Measurements from ENCODE around the gene NLRP12.
"Not testable (repeated sequence)": the region's sequence is repeated elsewhere in the genome, so short reads cannot be mapped to it uniquely, and the experiment has no call there.

NLRP12 gene

GRCh38 chr19:53828531-53828930, 4.4 kb upstream of the NLRP12 start:
- no peak for DNase-seq

GRCh38 chr19:53826876-53827275, 2.8 kb upstream of the NLRP12 start:
- DNase-seq = no peak

- no peak for DNase-seq
Measured at GRCh38 chr19:53823380-53824120, 564 bp downstream of the NLRP12 start.

DNA sequence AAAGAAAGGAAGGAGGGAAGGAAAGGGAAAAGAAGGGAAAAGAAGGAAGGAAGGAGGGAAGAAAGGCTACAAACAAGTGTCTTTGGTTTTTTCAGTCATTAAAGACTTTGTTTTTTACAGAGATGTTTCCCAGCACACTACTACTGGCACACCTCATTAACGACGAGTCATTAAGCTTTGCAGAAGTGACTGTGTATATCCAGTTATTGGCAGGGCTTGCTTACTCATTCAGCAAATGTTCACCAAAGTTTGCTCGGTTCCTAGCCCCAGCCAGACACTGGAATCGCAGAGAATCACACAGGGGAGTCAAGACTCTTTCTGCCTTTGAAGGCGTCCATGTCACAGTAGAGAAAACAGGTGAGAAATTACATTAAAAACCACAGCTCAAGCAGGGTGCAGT, 4.3 kb downstream of the NLRP12 start:
- no peak for DNase-seq

GRCh38 chr19:53818756-53819155, 5.4 kb downstream of the NLRP12 start:
- DNase-seq = no peak

DNA sequence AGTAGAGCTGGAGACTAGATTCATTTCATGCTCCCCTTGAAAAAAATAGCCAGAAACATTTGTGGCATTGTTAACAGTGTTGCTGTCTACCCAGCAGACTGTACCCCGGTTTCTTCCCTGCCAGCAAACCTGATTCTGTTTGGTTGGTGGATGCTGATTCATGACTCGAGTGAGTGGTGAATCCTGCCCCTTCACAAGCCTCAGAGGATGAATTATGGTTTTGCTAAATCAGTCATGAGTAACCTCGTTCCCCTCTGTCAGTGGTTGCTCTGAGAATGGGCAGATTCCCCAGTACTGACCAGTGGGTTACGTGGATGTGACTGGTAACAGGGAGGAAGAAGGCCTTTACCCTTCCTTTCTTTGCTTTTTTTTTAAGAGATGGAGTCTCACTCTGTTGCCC, 10.1 kb downstream of the NLRP12 start:
- no peak for DNase-seq

- DNase-seq = no peak
Measured at GRCh38 chr19:53812335-53812734, 11.8 kb downstream of the NLRP12 start.

- no peak for DNase-seq
Measured at GRCh38 chr19:53810891-53811290, 13.2 kb downstream of the NLRP12 start.

GRCh38 chr19:53810187-53810546, 13.9 kb downstream of the NLRP12 start:
- no peak for DNase-seq

DNA sequence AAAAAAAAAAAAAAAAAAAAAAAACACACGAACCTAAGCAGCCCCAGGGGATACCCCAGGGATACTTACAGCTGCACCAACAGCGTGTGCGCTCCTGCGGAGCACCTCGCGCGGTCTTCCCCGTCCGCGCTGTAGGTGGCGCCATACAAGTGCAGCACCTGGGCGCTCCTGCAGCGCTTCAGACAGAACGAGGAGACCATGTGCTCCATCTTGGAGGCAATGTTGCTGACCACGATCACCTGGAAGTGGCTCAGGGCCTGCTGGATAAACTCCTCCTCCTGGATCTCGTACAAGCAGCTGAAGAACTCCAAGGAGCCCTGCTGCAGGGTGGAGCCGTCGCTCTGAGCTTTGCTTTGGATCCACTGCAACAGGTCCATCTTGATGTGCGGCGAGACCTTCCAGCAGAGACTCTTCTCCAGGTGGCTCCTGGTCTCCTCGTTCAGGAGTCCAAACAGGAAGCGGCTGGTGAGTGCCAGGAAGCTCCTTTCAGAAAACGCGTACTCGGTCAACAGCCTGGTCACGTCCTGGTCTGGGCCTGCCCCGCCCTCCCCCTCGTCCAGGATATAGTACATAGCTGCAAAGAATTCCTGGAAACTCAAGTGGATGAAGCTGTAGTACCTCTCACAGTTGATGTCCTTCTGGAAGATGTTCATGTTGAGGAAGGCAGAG, 14.5 kb downstream of the NLRP12 start:
- no peak for DNase-seq

DNA sequence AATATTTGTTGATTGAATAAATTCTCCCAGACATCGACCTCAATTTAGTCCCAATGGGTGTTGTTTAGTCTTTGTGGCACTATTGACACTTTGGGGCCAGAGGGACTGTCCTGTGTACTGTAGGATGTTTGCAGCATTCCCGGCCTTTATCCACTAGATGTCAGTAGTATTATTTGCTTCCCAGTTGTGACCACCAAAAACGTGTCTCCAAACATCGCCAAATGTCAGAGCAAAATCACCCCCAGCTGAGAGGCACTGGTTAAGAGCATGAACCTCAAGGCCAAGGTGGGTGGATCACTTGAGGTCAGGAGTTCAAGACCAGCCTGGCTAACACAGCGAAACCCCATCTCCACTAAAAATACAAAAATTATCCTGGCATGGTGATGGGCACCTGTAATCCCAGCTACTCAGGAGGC, 15.4 kb downstream of the NLRP12 start:
- DNase-seq = no peak

GRCh38 chr19:53801257-53801656, 22.9 kb downstream of the NLRP12 start:
- DNase-seq = no peak

DNA sequence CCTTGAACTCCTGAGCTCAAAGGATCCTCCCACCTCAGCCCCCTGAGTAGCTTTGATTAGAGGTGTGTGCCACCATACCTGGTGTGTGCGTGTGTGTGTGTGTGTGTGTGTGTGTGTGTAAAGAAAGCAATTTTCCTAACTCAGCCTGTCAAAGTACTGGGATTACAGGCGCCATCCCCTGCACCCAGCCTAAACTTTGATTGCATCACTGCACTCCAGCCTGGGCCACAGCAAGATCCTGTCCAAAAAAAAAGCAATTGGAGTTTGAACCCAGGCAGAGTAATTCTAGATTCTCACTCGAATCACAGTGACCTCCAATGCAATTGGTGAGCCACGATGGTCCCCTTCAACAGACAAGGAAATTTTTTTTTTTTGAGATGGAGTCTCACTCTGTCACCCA, 29.1 kb downstream of the NLRP12 start:
- no peak for DNase-seq

- DNase-seq = peak; percentile 25
Measured at GRCh38 chr19:53792721-53793433, 31.2 kb downstream of the NLRP12 start.

DNA sequence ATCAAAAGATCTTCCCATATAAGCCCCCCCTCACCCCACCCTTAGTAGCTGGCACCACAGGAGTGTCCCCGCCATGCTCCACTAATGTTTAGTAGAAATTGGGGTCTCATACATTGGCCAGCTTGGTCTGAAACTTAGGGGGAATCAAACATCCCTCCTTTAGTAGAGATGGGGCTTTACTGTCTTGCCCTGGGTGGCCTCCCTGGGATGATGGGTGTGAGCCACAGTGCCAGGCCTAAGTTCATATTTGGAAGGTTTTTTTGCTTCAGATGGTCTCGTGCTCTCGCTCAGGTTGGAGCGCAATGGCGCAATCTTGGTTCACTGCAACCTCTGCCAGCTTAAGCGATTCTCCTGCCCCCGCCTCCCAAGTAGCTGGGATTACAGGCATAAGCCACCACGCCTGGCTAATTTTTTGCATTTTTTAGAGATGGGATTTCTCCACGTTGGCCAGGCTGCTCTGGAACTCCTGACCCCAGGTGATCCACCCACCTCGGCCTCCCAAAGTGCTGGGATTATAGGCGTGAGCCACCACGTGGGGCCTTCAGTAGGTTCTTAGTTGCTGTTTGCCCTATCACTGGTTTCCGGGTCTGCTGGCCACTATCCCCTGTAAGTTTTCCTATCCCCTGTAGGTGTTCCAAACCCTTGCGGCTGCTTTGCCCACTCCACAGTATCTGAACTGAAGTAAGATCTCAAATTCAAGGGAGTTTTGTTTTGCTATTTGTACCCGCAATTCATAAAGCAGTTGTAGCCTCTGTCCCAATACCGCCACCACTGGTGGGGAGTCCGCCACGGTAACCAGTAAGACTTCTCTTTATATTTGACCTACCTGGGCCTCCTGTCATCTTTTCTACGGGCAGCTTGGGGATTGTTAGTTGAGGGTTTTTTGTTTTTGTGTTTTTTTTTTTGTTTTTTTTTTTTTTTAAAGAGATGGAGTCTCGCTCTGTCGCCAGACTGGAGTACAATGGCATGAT, 34.1 kb downstream of the NLRP12 start:
- DNase-seq = no peak

GRCh38 chr19:53787266-53787665, 36.8 kb downstream of the NLRP12 start:
- DNase-seq = no peak

- DNase-seq = no peak
Measured at GRCh38 chr19:53786744-53787143, 37.4 kb downstream of the NLRP12 start.

- DNase-seq = no peak
Measured at GRCh38 chr19:53785196-53785889, 38.8 kb downstream of the NLRP12 start.

DNA sequence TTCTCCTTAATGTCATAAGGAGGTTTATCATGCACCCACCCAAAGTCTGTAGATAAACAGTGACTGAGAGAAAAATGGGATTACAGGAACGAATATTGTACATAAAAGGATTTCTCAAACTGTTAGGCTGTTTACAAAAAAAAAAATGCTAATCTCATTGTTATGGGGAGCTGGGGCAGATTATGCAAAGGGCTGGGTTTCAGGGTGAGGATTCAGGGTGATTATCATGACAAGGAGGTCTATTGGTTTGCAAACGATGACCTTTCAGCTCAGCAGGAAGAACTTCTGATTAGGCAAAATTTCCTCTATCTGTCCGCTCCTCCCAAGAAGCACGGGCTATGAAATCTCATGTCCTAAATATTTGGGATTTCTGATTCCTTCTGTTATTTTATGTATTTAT, 41.4 kb downstream of the NLRP12 start:
- no peak for DNase-seq

DNA sequence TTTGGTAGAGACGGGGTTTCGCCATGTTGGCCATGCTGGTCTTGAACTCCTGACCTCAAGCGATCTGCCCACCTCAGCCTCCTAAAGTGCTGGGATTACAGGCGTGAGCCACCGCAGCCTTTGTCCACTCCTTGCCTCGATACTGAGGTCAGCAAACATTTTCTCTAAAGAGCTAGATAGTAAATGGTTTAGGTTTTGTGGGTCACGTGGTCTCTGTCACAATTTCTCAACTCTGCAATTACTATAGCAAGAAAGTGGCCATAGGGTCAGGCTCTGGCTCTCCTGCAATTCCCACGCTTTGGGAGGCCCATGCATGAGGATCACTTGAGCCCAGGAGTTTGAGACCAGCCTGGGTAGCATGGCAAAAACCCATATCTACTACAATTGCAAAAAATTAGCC, 42.8 kb downstream of the NLRP12 start:
- DNase-seq = not testable (repeated sequence)

- DNase-seq = no peak
Measured at GRCh38 chr19:53780506-53780905, 43.6 kb downstream of the NLRP12 start.

DNA sequence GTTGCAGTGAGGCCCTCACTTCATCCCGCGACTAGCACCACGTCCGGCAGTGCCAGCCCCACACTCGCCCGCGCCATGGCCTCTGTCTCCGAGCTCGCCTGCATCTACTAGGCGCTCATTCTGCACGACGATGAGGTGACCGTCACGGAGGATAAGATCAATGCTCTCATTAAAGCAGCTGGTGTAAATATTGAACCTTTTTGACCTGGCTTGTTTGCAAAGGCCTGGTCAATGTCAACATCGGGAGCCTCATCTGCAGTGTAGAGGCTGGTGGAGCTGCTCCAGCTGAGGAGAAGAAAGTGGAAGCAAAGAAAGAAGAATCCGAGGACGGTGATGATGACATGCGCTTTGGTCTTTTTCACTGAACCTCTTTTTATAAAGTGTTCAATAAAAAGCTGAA, 48.6 kb downstream of the NLRP12 start:
- DNase-seq = no peak
